ENCODE data around the gene PAQR5.

DNA sequence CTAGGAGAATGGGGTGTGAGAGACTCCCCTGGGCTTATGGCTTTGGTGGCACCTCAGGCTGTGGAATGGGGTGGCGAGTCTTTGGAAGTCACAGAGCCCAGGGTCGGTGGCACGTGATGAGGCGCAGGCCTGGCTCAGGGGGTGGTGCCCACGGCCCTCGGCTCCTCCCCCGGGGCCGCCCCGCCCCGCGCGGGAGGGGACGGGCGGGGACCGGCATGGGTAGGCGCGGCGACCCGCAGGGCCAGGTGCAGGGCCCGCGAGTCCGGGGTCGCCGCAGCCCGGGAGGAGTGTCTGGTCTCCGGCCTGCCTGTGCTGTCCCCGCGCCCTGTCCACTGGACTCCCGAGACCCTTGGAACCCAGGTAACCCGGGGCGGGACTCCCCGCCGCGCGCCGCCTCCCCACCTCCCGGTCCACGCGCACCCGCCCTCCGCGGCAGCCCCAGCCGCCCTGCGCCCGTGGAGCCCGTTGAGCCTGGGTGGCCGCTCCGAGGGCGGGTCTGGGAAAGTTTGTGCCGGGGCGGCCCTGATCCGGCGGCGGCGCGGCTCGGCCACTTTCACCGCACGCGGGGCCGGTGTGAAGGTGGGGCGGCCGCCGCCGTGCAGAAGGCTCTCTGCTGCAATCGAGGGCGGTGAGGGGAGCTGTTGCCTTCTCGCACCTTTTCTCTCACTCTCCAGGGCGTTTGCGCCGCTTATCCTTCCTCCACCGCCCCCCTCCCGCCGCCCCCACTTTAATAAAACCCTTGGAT, at the start of gene PAQR5:
- TF ChIP-seq, protein P1, sequence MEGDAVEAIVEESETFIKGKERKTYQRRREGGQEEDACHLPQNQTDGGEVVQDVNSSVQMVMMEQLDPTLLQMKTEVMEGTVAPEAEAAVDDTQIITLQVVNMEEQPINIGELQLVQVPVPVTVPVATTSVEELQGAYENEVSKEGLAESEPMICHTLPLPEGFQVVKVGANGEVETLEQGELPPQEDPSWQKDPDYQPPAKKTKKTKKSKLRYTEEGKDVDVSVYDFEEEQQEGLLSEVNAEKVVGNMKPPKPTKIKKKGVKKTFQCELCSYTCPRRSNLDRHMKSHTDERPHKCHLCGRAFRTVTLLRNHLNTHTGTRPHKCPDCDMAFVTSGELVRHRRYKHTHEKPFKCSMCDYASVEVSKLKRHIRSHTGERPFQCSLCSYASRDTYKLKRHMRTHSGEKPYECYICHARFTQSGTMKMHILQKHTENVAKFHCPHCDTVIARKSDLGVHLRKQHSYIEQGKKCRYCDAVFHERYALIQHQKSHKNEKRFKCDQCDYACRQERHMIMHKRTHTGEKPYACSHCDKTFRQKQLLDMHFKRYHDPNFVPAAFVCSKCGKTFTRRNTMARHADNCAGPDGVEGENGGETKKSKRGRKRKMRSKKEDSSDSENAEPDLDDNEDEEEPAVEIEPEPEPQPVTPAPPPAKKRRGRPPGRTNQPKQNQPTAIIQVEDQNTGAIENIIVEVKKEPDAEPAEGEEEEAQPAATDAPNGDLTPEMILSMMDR (IDR thresholded peaks at IDR 0.05), result no peak
- TF ChIP-seq POLR2A (IDR thresholded peaks at IDR 0.05), result no peak

All from testis (tissue), 2 donors.